Measurements from ENCODE around the gene APOB.

APOB gene

DNA sequence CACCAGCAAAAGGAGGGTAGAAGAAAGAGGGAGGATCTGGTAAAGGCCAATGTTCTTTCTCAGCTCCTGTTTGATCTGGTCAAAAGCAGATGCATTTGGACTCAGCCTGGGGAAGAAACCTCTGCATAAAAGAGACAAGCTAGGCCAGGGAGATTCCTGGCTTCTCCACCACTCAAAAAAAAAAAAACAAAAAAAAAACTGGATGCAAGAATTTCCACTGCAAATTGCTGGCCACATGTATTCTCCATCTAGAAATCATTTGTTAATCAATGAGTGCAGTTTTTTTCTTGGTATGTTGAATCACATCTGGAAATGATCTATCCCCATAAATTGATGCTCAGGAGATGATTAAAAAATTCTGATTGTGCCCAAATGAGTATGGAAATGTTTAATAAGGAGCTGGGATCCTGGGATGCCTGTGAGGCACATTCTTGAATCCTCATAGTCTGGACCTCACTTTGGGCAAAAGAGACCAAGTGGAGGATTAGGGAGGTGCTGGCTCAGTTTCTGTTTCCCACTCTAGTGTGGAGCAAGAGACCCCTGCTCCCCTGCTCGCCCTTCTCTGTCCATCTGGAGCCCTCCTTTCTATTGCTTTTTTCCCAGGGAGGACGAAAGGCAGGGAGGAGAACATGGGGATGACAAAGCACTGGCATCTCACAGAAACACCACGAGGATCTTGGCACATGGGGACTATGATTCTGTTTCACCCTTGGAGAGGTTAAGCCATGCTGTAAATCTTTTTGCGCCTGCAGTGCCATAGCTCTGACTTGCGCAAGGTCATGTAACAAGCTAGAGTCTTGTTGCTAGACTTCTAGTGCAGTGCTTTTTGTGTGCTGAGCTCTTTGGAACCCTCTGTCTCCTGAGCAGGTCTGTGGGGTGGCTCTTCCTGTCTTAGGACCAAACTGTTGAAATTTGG, 57.6 kb downstream of the APOB start:
- DNase-seq (ENCODE audit: low read depth in 1 of 2, low spot score in 1 of 2) = no peak

DNA sequence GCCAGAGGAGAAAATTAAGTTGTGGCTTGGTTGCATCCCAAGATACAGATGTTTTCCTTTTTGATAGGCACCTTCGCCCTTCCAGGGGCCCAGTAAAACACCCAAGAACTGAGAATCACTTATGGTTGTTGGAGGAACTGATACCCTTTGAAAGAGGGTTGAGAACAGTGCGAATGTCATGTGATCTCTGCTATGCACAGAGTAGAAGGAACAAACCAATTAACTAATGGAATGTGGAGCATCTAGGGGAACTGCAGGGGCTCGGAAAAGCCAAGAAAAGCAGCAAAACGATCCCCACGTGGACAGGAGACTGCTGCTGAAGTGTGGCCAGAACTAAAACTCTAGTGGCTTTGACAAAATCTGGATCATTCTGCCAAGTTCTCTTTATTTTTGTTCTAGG, 58.8 kb downstream of the APOB start:
- DNase-seq (ENCODE audit: low read depth in 1 of 2, low spot score in 1 of 2) = no peak

DNA sequence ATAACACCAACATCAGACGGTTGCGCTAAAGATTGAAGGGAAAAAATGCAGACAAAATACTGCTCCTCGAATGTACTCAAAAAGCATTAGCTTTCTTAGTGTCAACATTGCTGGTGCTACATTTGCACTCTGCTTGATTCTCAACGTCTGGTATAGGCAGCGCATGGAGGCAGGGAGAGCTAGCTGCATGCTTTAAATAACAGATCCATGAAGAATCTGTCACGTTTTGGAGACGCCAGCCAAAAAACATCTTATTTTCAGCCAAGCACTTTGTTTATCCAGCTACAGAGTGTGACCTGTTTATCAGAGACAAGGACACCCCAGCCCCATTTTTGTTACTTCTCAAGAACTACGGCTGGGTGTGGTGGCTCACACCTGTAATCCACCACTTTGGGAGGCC, 59.5 kb downstream of the APOB start:
- DNase-seq (ENCODE audit: low read depth in 1 of 2, low spot score in 1 of 2) = no peak

DNA sequence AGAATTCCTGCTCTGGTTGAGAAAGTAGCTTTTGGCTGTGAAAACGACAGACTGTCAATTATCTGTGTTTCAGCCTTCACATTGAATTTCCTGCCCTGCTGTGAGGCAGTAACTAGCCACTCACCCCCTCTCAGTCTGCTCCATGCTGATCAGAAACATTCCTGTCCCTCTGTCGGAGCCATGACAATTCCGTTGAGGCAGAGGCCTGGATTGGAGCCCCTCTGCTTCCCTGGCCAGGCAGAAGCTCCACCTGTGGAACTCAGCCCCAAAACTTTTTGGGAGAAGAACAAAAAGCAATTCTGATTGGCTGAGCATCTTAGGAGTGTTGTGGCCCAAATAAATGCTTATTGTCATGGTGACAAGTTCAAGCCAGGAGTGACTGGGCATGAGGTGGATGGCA, 60.0 kb downstream of the APOB start:
- DNase-seq (ENCODE audit: low read depth in 1 of 2, low spot score in 1 of 2) = no peak

DNA sequence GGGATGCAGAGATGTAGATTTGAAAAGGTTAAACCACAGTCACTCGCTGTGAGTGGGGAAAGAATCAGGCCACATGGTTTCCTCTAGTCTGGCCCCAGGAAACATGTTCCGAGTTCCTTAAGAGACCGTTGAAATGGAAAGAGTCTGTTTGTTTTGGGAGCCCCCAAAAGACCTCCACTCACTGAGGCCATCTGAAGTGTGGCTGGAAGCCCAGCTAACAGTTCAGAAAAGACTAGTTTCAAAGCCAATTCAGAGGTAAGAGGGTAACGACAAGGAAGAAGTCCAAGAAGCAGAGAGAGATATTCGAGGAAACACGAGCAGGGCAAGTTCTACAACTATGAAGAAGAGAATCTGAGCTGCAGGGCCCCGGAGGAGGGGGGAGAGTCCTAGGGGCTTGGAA, 61.0 kb downstream of the APOB start:
- DNase-seq (ENCODE audit: low read depth in 1 of 2, low spot score in 1 of 2) = no peak

DNA sequence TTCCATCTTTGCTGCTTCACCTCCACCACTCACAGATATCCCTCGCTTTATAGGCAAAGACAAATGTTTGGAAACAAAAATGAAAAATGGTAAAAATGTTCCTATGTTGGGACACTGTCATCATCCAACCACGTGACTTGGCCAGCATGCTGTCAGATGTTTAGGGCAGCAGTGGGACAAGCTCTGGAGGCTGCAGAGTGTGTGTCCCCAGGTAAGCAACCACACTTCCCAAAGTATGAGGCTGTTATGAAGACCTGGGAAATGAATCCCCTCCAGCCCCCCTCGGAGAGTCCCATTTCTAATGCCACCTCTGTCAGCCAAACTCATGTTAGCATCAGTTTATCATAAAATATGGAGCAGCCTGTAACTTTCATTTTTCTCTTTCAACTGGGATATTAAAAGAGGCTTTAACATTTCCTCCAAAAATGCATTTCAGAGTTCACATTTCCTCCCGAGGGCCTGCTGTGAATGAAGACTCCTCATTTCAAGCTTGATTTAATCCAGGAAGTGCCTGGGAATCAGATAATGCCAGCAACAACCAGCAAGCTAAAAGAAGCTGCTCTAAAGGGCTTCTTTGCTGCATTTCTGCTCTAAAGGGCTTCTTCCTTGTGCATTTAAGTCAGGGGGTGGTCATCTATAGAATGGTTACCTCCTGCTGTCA, 66.2 kb downstream of the APOB start:
- DNase-seq (ENCODE audit: low read depth in 1 of 2, low spot score in 1 of 2) = no peak

DNA sequence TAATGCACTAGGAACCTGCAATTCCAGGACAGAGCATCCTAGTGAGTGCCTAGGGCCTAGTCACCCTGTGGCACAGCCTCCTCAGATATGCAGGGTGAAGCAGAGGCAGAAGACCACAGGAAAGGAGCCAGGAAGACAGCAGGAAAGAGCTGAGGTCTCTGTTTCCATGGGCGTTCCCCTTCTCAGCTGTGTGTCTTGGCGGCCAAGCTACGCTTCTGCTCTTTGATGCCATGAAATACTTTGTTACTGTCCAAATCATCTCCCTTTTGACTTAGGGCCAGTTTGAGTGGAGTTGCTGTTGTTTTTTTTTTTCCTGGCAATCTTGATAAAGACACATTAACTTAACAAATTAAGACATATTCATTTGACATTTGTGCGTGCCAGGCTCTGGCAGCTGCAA, 67.3 kb downstream of the APOB start:
- DNase-seq (ENCODE audit: low read depth in 1 of 2, low spot score in 1 of 2) = no peak

DNA sequence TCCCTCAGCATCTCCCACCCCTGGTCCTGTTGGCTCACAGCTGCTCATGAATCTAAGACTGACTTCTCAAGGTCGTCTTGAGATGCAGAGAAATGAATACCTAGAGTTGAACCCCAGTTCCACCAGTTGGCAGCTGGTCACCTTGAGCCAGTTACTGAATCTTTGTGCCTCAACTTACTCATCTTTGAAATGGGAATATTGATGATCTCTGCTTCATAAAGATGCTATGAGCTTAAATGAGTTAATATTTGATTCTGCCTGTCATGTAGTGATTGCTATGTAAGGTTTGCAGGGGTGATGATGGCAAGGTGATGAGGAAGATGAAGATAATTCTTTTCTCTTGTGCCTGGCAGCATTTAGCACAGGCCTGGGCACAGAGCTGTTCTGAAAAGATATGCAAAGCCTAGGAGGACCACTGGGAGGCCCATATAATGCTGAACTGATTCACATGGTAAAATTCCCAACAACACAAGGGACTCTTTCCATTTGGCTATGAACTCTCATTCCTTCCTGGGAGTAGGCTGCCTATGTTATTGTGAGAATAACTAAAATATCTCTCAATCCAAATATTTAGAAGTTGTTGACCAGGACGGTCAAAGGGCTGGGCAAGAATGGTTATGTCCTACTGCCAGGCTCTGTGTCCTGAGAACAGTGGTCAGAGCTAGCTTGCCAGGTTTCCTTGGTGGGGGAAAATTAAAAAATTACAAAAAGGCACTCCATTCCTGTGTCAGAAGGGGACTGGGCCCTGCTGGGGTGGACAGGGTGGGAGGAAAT, 70.9 kb downstream of the APOB start:
- no peak for DNase-seq (ENCODE audit: low read depth in 1 of 2, low spot score in 1 of 2)

DNA sequence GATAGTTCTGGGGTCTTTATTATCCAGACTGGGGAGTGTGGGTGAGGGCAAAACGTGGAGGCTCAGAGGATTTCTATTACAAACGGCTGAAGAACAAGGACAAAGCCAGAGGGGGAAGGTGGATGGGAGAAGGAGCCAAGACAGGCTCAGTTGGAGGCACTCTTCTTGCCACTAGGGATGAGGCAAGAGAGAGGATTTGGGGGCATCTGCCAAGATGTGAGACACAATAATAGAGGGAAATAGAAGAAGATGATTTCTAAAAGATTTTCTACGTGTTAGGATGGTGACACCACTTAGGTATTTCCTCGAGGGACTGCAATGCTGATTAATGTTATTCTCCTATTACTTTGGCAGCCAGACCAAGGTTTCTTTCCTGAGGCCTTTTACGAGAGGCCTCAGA, 71.8 kb downstream of the APOB start:
- DNase-seq (ENCODE audit: low read depth in 1 of 2, low spot score in 1 of 2) = no peak

DNA sequence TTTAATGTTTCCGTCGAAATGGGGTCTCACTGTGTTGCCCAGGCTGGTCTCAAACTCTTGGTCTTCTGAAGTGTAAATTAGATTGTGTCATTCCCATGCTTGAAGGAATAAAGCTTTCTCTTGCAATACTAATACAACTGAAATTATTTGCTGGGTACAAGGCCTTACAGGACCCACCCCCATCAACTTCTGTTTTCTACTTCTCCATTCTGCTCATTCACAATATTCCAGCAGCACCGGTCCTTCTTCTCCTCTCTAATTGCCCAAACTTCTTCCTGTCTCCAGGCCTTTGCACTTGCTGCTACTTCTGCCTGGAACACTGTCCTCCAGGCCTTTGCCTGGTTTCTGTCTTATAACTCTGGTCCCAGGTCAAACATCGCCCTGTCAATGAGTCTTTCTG, 73.8 kb downstream of the APOB start:
- DNase-seq (ENCODE audit: low read depth in 1 of 2, low spot score in 1 of 2) = no peak

DNA sequence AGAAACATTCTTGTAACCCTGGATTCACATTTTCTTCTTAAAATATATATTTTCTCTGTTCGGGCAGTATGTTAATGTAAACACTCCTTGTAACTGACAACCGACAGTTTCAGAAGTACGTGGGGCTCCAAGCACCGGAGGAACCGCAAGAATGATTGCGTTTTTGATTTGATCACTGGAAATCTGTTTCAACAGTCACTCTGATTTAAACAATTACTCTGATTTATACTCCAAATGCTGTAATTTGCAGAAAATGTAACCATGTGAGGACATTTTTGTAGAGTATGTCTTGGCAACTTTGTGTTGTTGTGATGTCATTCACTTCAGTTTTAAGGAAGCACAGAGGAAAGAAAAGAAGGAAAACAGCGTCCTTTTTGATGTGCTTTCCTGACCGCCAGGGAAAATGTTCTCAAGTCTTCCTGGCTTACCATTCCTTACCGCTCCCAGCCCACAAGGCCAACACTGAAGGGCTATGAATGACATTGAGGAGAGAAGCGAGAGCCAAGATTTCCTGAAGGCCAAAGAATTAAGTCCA, 77.7 kb downstream of the APOB start:
- DNase-seq (ENCODE audit: low read depth in 1 of 2, low spot score in 1 of 2) = no peak

DNA sequence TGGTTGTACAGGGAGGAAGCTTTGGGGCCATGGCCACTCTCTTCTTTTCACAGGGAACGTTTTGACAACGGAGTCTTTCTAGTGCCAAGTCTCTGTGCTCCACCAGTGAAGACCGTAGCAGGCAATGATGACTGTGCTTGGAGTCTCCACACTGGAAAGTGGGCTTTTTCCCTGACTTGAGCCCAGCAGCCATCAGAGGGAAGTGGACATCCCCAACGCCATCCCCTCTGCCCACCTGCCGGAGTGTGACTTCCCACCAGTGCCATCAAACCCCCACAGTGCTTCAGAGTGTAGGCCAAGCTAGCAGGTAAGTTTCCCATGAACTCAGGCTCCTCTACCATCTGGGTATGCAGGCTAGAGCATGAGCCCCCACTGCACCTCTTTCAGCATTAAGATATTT, 78.7 kb downstream of the APOB start:
- DNase-seq (ENCODE audit: low read depth in 1 of 2, low spot score in 1 of 2) = no peak

DNA sequence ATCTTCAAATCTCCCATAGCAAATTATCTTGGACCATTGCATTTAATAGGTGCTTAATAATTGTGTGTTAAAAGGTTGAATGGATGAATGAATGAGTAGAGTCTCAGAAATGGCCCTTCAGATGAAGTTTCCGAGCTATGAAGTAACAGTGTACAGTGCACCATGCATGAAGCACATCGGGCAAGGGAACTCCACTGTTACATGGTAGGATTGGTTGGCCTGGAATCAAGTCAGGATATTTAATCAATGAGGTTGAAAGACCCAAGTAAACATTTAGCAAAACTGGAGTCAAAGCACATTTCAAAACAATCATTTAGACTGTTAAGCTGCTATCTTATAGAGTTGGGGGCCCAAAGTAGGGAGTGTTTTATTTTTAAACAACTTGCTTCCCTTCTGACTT, 80.0 kb downstream of the APOB start:
- no peak for DNase-seq (ENCODE audit: low read depth in 1 of 2, low spot score in 1 of 2)

DNA sequence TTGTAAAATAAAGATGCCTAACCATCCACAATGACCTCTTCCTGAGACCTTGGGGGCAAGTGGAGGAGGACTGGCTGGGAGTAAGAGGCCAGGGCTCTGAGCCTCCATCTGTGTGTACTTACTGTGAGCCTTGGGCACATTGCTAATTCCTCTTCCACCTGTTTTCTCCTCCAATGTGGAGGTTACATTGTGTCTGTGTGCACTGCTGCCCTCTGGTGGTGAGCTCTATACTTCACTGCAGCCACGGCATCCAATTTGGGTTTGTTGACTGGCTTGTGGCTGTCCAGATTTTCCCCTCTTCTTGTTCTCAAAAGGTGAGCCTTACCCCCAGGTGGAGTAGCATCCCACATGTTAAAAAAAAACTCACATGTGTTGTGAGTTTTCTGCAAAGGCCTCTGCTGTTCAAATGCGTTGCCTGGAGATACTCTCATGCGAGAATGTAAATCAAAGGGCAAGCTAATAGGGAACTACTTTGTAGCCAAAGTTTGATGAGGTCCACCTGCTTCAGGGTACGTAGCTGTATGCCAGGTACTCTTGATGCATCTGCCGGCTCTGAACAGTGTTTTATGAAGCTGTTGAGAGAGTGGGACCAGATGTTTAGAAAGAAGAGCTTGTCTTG, 80.8 kb downstream of the APOB start:
- DNase-seq (ENCODE audit: low read depth in 1 of 2, low spot score in 1 of 2) = peak; percentile 34 to 51

DNA sequence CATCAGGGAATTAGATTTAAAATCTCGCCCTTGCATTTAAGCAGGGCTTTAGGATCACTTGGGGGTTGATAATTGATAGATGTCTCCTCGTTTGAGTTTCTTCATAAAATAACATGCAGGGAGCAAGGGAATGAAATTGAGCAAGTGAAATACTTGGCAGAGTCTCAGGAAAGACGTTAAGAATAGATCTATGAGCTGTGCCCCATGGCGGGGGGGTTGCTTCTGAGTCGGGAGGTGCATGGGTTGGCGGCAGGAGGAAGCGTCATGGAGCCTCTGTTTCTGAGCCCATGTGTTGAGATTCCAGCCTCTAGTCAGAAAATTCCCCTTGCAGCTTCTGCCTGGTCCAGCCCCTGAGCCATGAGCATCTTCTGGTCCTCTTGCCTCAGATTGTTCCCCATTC, 82.0 kb downstream of the APOB start:
- no peak for DNase-seq (ENCODE audit: low read depth in 1 of 2, low spot score in 1 of 2)

DNA sequence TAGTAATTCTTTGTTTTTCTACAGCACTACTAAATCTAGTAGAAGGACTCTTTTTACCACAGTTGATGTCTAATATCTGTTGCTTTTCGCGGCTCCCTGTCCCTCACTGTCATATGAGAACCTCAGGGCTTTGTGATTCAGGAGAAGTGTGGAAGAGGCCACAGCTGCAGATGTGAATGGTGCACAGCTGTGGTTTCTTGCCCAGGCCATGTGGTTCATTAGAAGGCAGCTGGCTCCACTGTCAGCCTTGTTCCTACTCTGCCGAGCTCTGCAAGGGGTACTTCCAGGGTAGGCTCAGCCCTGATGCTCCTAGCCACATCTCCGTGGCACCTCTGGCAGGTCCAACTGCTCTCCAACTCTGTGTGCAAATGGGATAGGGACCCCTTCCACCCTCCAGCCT, 83.9 kb downstream of the APOB start:
- DNase-seq (ENCODE audit: low read depth in 1 of 2, low spot score in 1 of 2) = no peak

DNA sequence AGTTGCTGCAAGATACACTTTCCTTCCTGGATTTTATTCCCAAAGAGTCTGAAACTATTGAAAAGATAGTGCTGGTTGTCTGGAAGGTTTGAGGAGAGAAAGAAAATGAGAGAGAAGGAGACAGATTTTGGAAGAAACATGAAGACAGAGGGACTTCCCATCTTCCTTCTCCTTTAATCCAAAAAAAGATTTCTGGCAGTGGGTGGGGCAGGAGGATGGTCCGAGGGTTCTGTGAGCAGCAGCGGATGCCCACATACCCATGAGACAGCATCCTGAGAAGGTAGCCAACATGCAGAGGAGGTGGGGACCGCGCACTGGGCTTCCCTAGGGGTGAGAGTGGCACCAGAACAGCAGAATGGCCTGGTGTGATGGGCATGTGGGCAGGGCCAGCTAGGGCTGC, 84.6 kb downstream of the APOB start:
- no peak for DNase-seq (ENCODE audit: low read depth in 1 of 2, low spot score in 1 of 2)

DNA sequence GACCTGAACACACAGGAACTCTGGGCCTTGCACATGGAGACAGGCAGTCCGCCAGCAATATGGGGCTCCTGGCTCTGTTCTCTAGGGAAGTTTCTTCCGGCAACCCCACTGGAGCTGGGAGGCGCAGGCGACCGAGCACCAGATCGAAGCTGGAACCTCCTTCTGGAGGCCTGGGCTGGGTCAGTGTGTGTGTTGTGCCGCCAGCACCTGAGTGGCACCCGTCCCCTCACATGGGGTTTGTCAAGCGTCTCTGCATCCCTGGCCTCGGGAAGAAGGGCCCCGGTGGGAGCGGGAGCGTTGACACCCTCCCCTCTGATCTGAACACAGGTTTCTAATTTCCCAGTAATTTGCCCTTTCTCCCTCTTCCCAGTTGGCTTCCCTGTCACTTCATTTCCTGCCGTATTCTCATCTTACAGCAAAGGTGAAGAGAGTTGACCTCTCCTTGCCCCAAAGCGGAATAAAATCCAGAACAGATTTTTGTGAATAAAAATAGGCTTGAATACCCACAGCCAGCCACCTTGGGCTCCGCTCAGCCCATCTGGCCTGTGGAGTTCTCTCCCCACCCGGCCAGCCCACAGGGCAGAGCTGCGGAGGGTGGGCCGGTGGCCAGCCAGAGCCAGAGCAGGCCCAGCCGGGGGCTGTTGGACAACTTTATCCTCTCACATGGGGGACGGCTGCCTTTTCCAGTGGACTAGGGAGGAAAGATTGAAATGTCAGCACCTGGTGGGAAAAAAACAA, 85.9 kb downstream of the APOB start:
- DNase-seq (ENCODE audit: low read depth in 1 of 2, low spot score in 1 of 2) = no peak

DNA sequence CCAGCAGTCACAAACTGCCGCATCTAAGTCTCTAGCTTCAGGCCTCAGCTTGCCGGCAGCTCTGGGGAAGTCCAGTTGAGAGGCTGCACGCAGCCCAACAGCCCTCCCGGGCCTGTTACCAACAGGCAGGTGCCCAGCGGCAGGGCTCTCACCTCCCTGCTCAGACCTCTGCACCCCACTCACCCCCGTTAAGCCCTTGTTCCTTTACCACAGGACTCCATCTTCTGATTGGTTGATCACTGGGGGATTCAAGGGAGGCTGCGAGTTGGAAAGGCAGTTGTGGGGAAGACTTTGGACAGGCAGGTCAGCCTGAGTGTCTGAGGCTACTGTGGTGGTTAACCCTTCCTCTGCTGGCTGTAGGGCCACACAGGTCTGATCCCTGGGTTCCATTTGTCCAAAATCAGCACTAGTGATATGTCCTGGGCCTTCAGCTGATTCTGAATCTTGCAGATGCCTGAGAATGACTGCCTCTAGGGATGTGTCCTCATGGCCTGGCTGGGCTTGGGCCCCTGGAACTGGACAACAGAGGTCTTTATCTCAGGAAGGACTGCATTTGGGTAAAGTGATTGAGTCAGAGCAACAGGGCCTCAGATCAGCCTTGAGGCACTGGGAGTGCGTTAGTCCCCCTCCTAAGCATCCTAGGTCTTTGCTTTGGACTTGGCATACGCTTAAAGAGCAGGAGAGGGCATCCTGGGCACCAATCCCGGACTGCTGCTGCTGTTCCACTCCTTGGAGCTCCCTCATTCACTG, 88.4 kb downstream of the APOB start:
- no peak for DNase-seq (ENCODE audit: low read depth in 1 of 2, low spot score in 1 of 2)

Data from stimulated activated CD4-positive, alpha-beta T cell treated with anti-CD3 and anti-CD28 coated beads, Interleukin-15, amount 100 ng/mL, for 1 hour (primary cell).